HG02642 (cell line): ENCODE measurements around the gene CREB3L2.
"Not testable (repeated sequence)": the region's sequence is repeated elsewhere in the genome, so short reads cannot be mapped to it uniquely, and the experiment has no call there.

Experiments used
- ATAC-seq: cut with Tn5 transposase; IDR thresholded peaks from one replicate; pipeline ENCODE4 v1.9.1; 2021; ENCODE audit warnings: mild to moderate bottlenecking; ENCODE audit not compliant: unreplicated experiment, poor library complexity

Gene CREB3L2

GRCh38 chr7:137975768-137976167, 26.1 kb downstream of the CREB3L2 start:
- no peak for ATAC-seq

- peak; percentile 59 for ATAC-seq
Measured at GRCh38 chr7:137975221-137975620, 26.7 kb downstream of the CREB3L2 start.

- ATAC-seq, result no peak
Measured at GRCh38 chr7:137974766-137975165, 27.1 kb downstream of the CREB3L2 start.

GRCh38 chr7:137970253-137970975, 31.5 kb downstream of the CREB3L2 start:
- no peak for ATAC-seq

- ATAC-seq, result no peak
Measured at GRCh38 chr7:137969828-137970227, 32.1 kb downstream of the CREB3L2 start.

- no peak for ATAC-seq
Measured at GRCh38 chr7:137968890-137969289, 33.0 kb downstream of the CREB3L2 start.

GRCh38 chr7:137968339-137968738, 33.5 kb downstream of the CREB3L2 start:
- ATAC-seq, result not testable (repeated sequence)

- no peak for ATAC-seq
Measured at GRCh38 chr7:137967143-137968018, 34.5 kb downstream of the CREB3L2 start.

- no peak for ATAC-seq
Measured at GRCh38 chr7:137966641-137967142, 35.2 kb downstream of the CREB3L2 start.

- ATAC-seq, result no peak
Measured at GRCh38 chr7:137965942-137966640, 35.8 kb downstream of the CREB3L2 start.

GRCh38 chr7:137964824-137965545, 36.9 kb downstream of the CREB3L2 start:
- ATAC-seq, result no peak

GRCh38 chr7:137962875-137963507, 38.9 kb downstream of the CREB3L2 start:
- ATAC-seq, result no peak

GRCh38 chr7:137962491-137962874, 39.4 kb downstream of the CREB3L2 start:
- no peak for ATAC-seq

- peak; percentile 85 for ATAC-seq
Measured at GRCh38 chr7:137961200-137962177, 40.4 kb downstream of the CREB3L2 start.

GRCh38 chr7:137960020-137960419, 41.9 kb downstream of the CREB3L2 start:
- ATAC-seq, result no peak

- no peak for ATAC-seq
Measured at GRCh38 chr7:137958470-137959431, 43.1 kb downstream of the CREB3L2 start.

- ATAC-seq, result no peak
Measured at GRCh38 chr7:137957887-137958286, 44.0 kb downstream of the CREB3L2 start.
